Gastroesophageal sphincter (tissue), 3 donors: ENCODE measurements around the gene PACSIN3.
A peak's percentile ranks its signal among the peaks of the same experiment; 100 is the strongest.

Experiments used
- EP300 ChIP-seq: sonication (generic); formaldehyde crosslinking; IDR thresholded peaks from one replicate; pipeline ENCODE4 v1.6.1; 2017; ENCODE audit warnings: antibody characterized with exemption, mild to moderate bottlenecking
- TF ChIP-seq, protein P1 (sequence below), 4 experiments: fragments of 200-600 bp in 2 of 4; fragments of 450-650 bp in 2 of 4; sonication (generic) in 1 of 4; IDR thresholded peaks; one replicate each; pipeline ENCODE4 v1.5.1; 2017 to 2019; ENCODE audit warnings: antibody characterized with exemption in 4 of 4, mild to moderate bottlenecking in 2 of 4, moderate library complexity in 2 of 4

DNA sequence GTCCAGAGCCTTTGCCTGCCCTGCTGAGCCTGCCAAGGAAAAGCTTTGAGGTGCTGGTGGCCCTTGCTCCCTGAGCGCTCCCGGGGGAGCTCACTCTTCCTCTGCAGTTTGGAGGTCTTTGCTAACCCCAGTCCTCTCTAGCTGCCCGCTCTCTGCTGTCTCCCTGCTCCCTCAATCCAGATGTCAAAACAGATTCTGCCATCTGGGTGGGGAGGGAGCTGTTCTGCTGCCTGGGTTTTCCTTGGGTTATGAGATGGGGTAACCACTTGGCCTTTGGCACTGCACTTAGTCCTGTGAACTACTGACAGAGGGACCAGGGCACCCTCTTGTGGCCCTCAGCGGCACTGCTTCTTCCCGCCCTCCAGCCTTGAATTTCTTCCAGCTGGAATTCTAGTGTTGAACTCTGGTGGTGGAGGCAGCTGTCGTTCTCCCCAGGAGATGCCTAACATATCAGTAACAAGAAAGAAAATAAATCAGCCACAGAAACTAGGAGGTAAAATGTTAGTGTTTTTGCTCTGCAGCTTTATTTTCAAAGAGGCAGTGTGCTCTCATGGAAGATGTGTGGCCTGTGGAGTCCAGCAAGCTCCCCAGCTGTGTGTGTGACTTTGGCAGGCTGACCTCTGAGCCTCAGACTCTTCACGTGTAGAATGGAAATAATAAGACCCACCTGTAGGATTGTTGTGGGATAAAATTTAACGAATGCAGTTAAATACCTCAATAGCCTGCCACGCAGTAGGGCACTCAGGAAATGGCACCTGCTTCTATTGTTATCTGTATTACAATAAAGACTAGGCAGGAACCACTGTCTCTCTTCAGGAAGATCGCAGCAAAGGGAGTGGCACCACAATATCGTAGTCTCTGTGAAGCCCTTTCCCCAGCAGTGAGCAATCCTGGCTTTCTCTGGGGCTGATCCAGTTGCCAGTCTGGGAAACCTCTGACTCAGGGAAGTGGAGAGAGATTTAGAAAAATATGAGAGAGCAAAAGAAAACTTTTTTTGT lies 33.0 kb downstream of the PACSIN3 start:
- TF ChIP-seq, protein P1, sequence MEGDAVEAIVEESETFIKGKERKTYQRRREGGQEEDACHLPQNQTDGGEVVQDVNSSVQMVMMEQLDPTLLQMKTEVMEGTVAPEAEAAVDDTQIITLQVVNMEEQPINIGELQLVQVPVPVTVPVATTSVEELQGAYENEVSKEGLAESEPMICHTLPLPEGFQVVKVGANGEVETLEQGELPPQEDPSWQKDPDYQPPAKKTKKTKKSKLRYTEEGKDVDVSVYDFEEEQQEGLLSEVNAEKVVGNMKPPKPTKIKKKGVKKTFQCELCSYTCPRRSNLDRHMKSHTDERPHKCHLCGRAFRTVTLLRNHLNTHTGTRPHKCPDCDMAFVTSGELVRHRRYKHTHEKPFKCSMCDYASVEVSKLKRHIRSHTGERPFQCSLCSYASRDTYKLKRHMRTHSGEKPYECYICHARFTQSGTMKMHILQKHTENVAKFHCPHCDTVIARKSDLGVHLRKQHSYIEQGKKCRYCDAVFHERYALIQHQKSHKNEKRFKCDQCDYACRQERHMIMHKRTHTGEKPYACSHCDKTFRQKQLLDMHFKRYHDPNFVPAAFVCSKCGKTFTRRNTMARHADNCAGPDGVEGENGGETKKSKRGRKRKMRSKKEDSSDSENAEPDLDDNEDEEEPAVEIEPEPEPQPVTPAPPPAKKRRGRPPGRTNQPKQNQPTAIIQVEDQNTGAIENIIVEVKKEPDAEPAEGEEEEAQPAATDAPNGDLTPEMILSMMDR (IDR thresholded peaks at IDR 0.05) = peak; percentile 90 to 95 (median 94)
- no peak for TF ChIP-seq EP300
